GM12878 (cell line): ENCODE data around the gene UBXN11.

Experiments used
- ASH2L ChIP-seq: fragments of 300-600, 200-600 bp; sonication (generic); IDR thresholded peaks from 2 replicates; pipeline ENCODE4 v1.6.1; 2017; ENCODE audit warnings: low read depth, mild to moderate bottlenecking, borderline replicate concordance
- MAX ChIP-seq: IDR thresholded peaks from 2 replicates; pipeline ENCODE4 v1.6.1; 2012; ENCODE audit warnings: low read depth, low read length, improper control_type of control experiment
- POLR2AphosphoS5 ChIP-seq: IDR thresholded peaks from 2 replicates; pipeline ENCODE4 v1.6.1; 2011; ENCODE audit warnings: mild to moderate bottlenecking, low read length, inconsistent platforms
- SMC3 ChIP-seq: IDR thresholded peaks from 2 replicates; pipeline ENCODE4 v1.6.1; 2011; ENCODE audit warnings: low read length, improper control_type of control experiment, borderline replicate concordance
- TAF1 ChIP-seq: IDR thresholded peaks from 2 replicates; pipeline ENCODE4 v1.6.1; 2011; ENCODE audit warnings: mild to moderate bottlenecking, low read depth, low read length, borderline replicate concordance
- TCF7 ChIP-seq: IDR thresholded peaks from 2 replicates; pipeline ENCODE4 v1.6.1; 2014; ENCODE audit warnings: antibody characterized with exemption, borderline replicate concordance
- TF ChIP-seq, protein P1 (sequence below): fragments of 450-650 bp; IDR thresholded peaks from 2 replicates; pipeline ENCODE4 v1.6.1; 2016; ENCODE audit warnings: mild to moderate bottlenecking

DNA sequence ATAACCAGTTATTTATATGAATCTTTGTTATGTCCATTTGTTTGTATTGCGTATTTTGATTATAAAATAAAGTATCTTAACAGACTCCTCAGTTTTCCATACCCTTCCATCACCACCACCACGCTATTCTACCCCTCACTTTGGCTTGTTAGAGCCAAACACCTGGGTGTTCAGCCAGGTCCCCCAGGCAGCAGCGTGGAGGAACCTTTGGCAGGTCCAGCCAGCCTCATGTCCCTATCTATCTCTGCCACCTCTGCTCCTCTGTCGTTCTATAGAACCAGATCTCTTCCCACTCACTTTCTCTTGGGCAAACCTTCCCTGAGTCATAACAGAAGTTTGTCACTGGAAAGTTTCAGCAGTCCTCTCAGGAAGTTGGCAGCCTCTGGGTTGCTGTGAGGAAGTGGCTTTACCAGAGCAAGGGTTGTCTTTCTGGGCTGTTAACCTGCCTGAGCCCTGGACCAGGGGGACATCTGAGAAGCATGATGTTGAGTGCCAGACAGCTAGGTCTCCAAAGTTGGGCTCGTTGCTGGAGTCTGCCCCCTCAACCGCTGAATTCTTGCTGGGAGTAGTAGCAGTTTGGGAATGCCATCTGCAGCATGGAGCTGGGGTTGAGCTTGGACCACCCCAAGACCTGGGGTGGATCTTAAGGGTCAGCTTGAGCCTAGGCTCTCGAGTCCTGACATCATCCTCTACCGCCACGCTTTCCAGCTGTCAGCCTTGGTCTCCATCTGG is 27.5 kb downstream of the UBXN11 start:
- TF ChIP-seq POLR2AphosphoS5, result no peak
- TF ChIP-seq, protein P1, sequence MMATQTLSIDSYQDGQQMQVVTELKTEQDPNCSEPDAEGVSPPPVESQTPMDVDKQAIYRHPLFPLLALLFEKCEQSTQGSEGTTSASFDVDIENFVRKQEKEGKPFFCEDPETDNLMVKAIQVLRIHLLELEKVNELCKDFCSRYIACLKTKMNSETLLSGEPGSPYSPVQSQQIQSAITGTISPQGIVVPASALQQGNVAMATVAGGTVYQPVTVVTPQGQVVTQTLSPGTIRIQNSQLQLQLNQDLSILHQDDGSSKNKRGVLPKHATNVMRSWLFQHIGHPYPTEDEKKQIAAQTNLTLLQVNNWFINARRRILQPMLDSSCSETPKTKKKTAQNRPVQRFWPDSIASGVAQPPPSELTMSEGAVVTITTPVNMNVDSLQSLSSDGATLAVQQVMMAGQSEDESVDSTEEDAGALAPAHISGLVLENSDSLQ, result no peak
- TF ChIP-seq ASH2L, result no peak
- TF ChIP-seq SMC3, result no peak
- TF ChIP-seq TAF1, result no peak
- TF ChIP-seq TCF7, result no peak
- TF ChIP-seq MAX, result no peak
